Left cardiac atrium (tissue), 4 donors: ENCODE measurements around the gene SLIT1. TPM values are rescaled to one million over a fixed set of nuclear protein-coding genes. Genes with fewer than 3 reads are reported as not detected.

Source experiments
- ATAC-seq, 2 donors: fragments of 200-7000 bp; cut with Tn5 transposase; one replicate each; pipeline ENCODE4 v1.9.1; 2020; ENCODE audit warnings: mild to moderate bottlenecking in 2 of 2, moderate library complexity in 2 of 2
- DNase-seq: peaks from one replicate; pipeline ENCODE4 v3.0.0-alpha.2; 2020
- intact Hi-C, 2 donors: fragments of 100-400 bp; cut with DNase I; formaldehyde crosslinking; loops; one replicate each; pipeline versions ENCODE4 v1.14.1 to v1.15.1; 2022 to 2023
- total RNA-seq, 2 donors: library from RNA; stranded (reverse); fragmentation: NEBNext Ultra II Directional; extraction: Animal tissue kit (Norgen Biotek cat#: 25700); gene quantifications; one replicate each; pipeline ENCODE4 v1.2.1, GENCODE V29; 2021
- donor health status: DM: no; HTN: yes; CAD: no.
- donor health status: DM: no; HTN: yes; CAD: no; lungs with severe emphysema.
- donor health status: DM: yes; HTN: yes; CAD: no.
- donor health status: Dilated cardiomyopathy.

SLIT1 gene
- total RNA-seq, 2 donors from 2014 or later, result 0.24 to 0.31 TPM

GRCh38 chr10:97127509-97127908 is 58.2 kb downstream of the SLIT1 start:
- intact Hi-C loops, result no loop called here
- DNase-seq, result no peak
- ATAC-seq, result no peak

GRCh38 chr10:97124211-97124610 is 61.5 kb downstream of the SLIT1 start:
- ATAC-seq (no peak), DNase-seq (no peak)
- intact Hi-C loops, result no loop called here

- intact Hi-C loops, result no loop called here
- DNase-seq, result no peak
- ATAC-seq, result no peak
These were observed 62.0 kb downstream of the SLIT1 start for GRCh38 chr10:97123765-97124164.

- ATAC-seq (no peak), DNase-seq (no peak)
- intact Hi-C loops, result no loop called here
These were observed 64.7 kb downstream of the SLIT1 start for GRCh38 chr10:97121041-97121440.

GRCh38 chr10:97120370-97120769 is 65.4 kb downstream of the SLIT1 start:
- ATAC-seq (no peak), DNase-seq (no peak)
- intact Hi-C loops, result no loop called here

GRCh38 chr10:97119058-97119745 is 66.6 kb downstream of the SLIT1 start:
- no peak for DNase-seq
- ATAC-seq, result no peak
- intact Hi-C loops, result loop anchor here in 1 of 2 donors (5.0 kb wide), 1 partner anchor 47 kb away; no protein-coding TSS in a partner anchor

- ATAC-seq, result no peak
- intact Hi-C loops, result loop anchor here (2.0 to 5.0 kb wide), 2 partner anchors 45 kb away; no protein-coding TSS in a partner anchor
- no peak for DNase-seq
These were observed 68.4 kb downstream of the SLIT1 start for GRCh38 chr10:97117372-97117771.

GRCh38 chr10:97116462-97117162 is 69.1 kb downstream of the SLIT1 start:
- no peak for DNase-seq
- intact Hi-C loops, result loop anchor here (2.0 to 5.0 kb wide), 2 partner anchors 44 kb away; no protein-coding TSS in a partner anchor
- ATAC-seq, result no peak

- intact Hi-C loops, result loop anchor here (2.0 to 5.0 kb wide), 2 partner anchors 43 to 44 kb away; no protein-coding TSS in a partner anchor
- no peak for ATAC-seq
- DNase-seq, result no peak
These were observed 69.9 kb downstream of the SLIT1 start for GRCh38 chr10:97115846-97116245.

- DNase-seq (no peak), ATAC-seq (no peak)
- intact Hi-C loops, result no loop called here
These were observed 74.1 kb downstream of the SLIT1 start for GRCh38 chr10:97111615-97112014.

- intact Hi-C loops, result no loop called here
- no peak for ATAC-seq
- DNase-seq, result no peak
These were observed 76.2 kb downstream of the SLIT1 start for GRCh38 chr10:97109547-97109946.

GRCh38 chr10:97107551-97107950 is 78.2 kb downstream of the SLIT1 start:
- DNase-seq (no peak), ATAC-seq (no peak)
- intact Hi-C loops, result no loop called here

GRCh38 chr10:97106207-97106606 is 79.6 kb downstream of the SLIT1 start:
- ATAC-seq, result no peak
- intact Hi-C loops, result no loop called here
- DNase-seq, result no peak

- ATAC-seq, result no peak
- no peak for DNase-seq
- intact Hi-C loops, result no loop called here
These were observed 80.5 kb downstream of the SLIT1 start for GRCh38 chr10:97105303-97105702.

GRCh38 chr10:97103316-97104080 is 82.3 kb downstream of the SLIT1 start:
- ATAC-seq (no peak), DNase-seq (no peak)
- intact Hi-C loops, result no loop called here

GRCh38 chr10:97102441-97102840 is 83.3 kb downstream of the SLIT1 start:
- intact Hi-C loops, result no loop called here
- peak; percentile 59 for DNase-seq
- ATAC-seq, result peak; percentile 94 to 95

GRCh38 chr10:97101166-97101940 is 84.4 kb downstream of the SLIT1 start:
- ATAC-seq (no peak), DNase-seq (no peak)
- intact Hi-C loops, result no loop called here

GRCh38 chr10:97100657-97101056 is 85.1 kb downstream of the SLIT1 start:
- DNase-seq, result no peak
- intact Hi-C loops, result no loop called here
- ATAC-seq, result no peak

- ATAC-seq (no peak), DNase-seq (no peak)
- intact Hi-C loops, result no loop called here
These were observed 85.9 kb downstream of the SLIT1 start for GRCh38 chr10:97099868-97100267.
